Ishikawa (cell line): Measurements from ENCODE around the gene CLCN2.

Source experiments
- EP300 ChIP-seq: IDR thresholded peaks from 2 replicates; pipeline ENCODE4 v1.6.1; 2012; ENCODE audit warnings: borderline replicate concordance
- TAF1 ChIP-seq: IDR thresholded peaks from 2 replicates; pipeline ENCODE4 v1.6.1; 2012; ENCODE audit warnings: low read depth, mild to moderate bottlenecking
- TEAD4 ChIP-seq: IDR thresholded peaks from 2 replicates; pipeline ENCODE4 v1.6.1; 2012
- TF ChIP-seq, protein P1 (sequence below): IDR thresholded peaks from 2 replicates; pipeline ENCODE4 v1.6.1; 2012; ENCODE audit warnings: low read depth, mild to moderate bottlenecking

DNA sequence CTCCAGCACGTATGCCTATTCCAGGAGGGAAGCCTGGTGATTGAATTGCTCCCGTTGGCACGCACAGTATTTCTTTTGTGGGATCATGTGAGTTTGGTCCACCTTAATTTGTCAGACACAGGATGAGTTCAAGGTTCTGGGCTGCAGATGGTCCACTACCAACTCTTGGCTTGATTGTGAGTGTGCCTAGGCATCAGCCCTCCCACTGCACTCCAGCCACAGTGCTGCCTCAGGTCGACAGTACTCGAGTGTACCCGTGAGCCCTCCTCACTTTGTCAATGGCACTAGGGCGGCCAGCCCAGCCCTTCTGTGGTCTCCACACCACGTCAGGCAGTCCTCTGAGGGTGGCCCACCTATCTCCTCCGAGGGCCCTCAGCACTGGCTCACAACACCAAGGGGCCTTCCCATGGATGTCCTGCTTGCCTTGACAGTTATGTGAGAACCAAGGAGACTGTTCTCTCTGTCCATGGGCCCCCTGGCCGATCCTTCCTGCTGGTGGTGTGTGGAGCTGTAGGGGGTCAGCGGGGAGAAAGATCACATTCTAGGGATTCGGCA lies 48.6 kb upstream of the CLCN2 start:
- TF ChIP-seq TAF1 (no peak), EP300 (no peak), TEAD4 (no peak)
- TF ChIP-seq, protein P1, sequence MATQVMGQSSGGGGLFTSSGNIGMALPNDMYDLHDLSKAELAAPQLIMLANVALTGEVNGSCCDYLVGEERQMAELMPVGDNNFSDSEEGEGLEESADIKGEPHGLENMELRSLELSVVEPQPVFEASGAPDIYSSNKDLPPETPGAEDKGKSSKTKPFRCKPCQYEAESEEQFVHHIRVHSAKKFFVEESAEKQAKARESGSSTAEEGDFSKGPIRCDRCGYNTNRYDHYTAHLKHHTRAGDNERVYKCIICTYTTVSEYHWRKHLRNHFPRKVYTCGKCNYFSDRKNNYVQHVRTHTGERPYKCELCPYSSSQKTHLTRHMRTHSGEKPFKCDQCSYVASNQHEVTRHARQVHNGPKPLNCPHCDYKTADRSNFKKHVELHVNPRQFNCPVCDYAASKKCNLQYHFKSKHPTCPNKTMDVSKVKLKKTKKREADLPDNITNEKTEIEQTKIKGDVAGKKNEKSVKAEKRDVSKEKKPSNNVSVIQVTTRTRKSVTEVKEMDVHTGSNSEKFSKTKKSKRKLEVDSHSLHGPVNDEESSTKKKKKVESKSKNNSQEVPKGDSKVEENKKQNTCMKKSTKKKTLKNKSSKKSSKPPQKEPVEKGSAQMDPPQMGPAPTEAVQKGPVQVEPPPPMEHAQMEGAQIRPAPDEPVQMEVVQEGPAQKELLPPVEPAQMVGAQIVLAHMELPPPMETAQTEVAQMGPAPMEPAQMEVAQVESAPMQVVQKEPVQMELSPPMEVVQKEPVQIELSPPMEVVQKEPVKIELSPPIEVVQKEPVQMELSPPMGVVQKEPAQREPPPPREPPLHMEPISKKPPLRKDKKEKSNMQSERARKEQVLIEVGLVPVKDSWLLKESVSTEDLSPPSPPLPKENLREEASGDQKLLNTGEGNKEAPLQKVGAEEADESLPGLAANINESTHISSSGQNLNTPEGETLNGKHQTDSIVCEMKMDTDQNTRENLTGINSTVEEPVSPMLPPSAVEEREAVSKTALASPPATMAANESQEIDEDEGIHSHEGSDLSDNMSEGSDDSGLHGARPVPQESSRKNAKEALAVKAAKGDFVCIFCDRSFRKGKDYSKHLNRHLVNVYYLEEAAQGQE, result no peak
